ENCODE measurements around the gene GRB2.
A peak's percentile ranks its signal among the peaks of the same experiment; 100 is the strongest.
"Not testable (repeated sequence)": the region's sequence is repeated elsewhere in the genome, so short reads cannot be mapped to it uniquely, and the experiment has no call there.

Gene GRB2

GRCh38 chr17:75348386-75349012 is 57.0 kb downstream of the GRB2 start:
- DNase-seq: no peak

DNA sequence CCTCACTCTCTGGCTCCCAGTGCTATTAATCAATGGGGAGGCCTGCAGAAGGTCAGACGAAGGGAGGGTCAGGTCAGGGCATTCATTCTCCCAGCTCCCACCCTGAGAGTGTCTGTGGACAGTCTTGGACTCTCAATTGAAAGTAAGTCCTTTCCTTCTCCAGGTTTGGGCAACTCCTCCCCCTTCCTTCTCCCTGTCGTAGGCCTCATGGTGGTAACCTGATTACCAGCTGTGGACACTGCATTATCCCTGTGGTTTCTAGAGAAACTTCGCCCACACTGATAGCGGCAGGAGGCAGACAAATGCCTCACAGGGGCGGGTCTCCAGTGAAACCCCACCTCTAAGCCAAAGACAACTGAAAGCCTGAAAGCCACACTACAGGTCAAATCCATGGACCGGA is 58.6 kb downstream of the GRB2 start:
- DNase-seq: no peak

DNA sequence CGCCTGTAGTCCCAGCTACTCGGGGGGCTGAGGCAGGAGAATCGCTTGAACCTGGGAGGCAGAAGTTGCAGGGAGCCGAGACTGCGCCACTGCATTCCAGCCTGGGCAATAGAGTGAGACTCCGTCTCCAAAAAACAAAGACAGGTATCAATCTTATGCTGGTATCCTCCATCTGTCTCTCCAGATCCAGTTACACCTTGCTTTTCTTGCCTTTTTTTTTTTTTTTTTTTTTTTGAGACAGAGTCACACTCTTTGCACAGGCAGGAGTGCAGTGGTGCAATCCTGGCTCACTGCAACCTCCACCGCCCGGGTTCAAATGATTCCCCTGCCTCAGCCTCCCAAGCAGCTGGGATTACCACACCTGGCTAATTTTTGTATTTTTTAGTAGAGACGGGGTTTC is 59.1 kb downstream of the GRB2 start:
- DNase-seq: not testable (repeated sequence)

- DNase-seq: peak in 1 of 4 experiments; percentile 7
These were observed 59.8 kb downstream of the GRB2 start for GRCh38 chr17:75345514-75346167.

DNA sequence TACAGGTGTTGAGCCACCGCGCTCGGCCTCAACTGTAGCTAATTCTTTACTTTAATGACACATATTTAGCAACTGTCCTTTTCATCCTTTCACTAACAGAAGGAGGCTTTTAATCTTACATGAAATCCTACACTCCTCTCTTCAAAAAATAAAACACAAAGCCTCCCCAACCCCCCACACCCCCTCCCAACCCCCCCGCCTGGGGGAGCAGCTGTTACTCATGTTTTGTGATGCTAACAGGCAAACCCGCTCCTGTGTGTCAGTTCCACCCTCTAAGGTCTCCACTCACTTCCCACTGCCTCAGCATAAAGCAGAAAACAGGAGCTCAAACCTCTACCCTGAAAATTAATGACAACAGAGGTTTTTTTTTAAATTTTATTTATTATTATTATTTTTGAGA is 60.8 kb downstream of the GRB2 start:
- DNase-seq: no peak

DNA sequence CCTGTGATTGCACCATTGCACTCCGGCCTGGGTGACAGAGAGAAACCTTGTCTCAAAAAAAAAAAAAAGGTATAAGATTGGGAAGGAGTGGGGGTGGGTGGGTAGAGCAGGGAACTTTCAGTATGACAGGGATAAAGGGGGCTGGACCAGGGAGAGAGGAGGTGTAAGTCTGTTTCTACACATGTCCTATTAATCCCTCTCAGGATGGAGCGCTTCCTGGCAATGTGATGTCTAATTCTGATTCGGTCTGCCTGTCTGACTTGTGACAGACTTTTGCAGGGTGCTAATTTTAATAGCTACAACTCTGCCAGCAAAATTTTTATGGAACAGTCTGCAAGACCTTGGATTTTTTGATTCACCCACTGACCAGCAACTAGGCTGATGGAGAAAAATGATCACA is 62.5 kb downstream of the GRB2 start:
- DNase-seq: no peak

- DNase-seq: no peak
These were observed 63.5 kb downstream of the GRB2 start for GRCh38 chr17:75341784-75342486.

- DNase-seq: no peak
These were observed 64.8 kb downstream of the GRB2 start for GRCh38 chr17:75340631-75341030.

DNA sequence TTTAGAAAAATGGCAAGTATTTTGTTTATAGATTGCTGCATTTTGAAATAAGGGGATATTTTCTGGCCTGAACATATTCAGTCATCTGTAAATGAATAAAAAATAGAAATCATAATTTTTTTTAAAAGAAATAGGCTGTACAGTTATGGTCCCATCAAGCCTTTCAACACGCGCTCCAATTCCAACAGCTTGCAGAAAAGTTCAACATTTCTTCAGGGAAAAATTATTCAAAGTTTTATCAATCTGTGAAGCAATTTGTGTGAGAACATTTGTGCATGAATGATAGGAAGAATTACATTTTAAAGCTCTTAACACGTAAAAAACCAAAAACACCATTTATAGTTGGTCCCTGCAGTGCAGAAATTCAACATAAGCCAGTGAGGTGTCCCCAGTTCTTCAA is 65.5 kb downstream of the GRB2 start:
- DNase-seq: no peak

GRCh38 chr17:75338335-75338734 is 67.1 kb downstream of the GRB2 start:
- DNase-seq: no peak

- no peak for DNase-seq
These were observed 70.2 kb downstream of the GRB2 start for GRCh38 chr17:75335315-75335714.

- DNase-seq: no peak
These were observed 70.8 kb downstream of the GRB2 start for GRCh38 chr17:75334723-75335122.

DNA sequence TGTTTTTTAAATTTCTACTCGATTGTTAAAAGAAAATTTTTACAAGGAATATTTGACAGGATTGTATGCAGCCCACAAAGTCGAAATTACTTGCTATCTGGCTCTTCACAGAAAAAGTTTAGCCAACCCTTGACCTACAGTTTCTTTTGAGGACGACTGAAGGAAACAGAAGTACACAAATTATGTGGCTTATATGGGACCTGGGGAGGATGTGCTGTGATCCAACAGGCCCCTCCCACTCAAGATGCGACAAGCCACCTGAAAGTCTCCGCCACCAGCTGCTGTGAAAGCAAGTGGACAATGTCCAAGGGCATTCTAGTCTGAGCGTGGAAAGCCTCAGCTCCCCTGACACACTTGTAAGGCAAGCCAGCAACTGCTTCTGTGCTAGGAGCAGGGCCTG is 73.8 kb downstream of the GRB2 start:
- no peak for DNase-seq

GRCh38 chr17:75327757-75328156 is 77.7 kb downstream of the GRB2 start:
- no peak for DNase-seq

GRCh38 chr17:75326226-75326848 is 79.1 kb downstream of the GRB2 start:
- DNase-seq: no peak

DNA sequence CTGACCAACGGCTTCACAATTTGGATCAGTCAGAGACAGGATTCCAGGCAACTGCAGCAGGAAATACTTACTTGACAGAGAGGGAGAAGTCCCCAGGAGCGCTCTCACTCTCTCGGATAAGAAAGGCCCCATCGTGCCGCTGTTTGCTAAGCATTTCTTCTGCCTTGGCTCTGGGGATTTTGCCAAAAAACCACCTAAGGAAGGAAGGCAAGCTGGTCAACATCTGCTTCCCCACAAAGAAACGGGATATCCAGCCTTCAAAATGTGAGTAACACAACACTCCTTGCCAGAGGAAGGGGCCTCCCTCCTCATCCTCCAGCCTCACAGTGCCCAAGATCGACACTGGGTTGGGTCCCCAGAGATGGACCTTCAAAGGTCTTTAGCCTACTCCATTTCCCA is 79.7 kb downstream of the GRB2 start:
- DNase-seq: no peak

- DNase-seq: no peak
These were observed 80.1 kb downstream of the GRB2 start for GRCh38 chr17:75325348-75325747.

- no peak for DNase-seq
These were observed 84.0 kb downstream of the GRB2 start for GRCh38 chr17:75321506-75321905.

DNA sequence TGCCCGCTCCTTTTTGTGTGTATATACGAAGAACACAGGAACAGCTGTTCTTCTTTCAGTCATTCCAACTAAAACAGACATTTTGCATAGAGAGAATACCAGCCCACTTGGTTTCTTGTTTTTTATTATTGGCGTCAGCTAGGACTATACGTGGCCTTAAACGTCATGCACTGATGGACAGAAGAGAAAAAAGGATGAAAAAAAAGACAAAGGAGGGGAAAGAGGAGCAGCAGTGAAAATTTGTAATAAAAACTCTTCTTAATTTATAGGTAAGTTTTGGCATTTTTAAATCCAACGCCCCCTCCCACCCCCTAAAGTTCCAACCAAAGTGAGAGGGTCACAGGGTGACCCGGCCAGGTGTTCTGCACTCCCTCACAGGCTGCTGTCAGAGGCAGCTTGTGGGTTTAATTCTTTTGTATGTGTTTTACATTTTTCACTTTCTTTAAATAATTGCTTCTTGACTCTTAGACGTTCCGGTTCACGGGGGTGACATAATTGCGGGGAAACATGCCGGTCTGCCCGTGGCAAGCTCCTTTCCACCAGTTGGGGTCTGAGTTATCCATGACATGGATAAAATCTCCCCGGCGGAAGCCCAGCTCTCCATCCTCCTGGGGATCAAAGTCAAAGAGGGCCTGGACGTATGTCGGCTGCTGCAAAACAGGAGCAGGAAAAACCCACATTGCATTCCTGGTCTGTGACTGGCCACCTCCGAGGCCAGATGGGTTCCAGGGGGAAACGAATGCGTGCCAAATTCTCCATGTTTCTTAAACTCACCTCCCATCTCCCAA is 85.4 kb downstream of the GRB2 start:
- DNase-seq: no peak

GRCh38 chr17:75318615-75319222 is 86.8 kb downstream of the GRB2 start:
- DNase-seq: no peak

DNA sequence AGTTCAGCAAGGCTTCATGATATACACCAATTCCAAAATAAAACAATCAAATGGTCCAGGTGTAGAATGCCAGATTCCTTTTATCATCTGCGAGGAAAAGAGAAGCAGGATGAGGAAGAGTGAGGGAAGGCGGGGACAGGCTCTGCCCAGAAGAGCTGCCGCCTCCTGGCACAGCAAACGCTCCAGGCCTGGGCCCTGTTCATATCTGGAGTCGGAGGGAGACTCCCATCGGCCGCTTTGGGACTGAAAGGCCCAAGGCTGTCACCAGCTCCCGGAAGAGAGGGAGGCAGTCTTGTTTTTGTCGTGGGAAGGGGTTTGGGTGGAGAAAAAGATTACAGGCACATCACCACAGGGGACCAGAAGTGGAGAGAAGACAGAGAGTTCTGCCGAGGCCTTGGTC is 87.3 kb downstream of the GRB2 start:
- DNase-seq: no peak

- DNase-seq: no peak
These were observed 87.8 kb downstream of the GRB2 start for GRCh38 chr17:75317671-75318070.

DNA sequence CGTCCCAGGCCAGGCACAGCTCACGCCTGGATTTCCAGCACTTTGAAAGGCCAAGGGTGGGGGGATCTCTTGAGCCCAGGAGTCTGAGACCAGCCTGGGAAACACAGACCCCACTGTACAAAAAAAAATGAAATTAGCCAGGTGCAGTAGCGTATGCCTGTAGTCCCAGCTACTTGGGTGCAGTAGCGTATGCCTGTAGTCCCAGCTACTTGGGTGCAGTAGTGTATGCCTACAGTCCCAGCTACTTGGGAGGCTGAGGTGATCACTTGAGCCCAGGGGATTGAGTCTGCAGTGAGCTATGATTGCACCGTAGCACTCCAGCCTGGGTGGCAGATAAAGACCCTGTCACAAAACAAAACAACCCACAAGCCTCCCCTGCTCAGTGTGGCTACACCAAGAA is 89.2 kb downstream of the GRB2 start:
- no peak for DNase-seq
